ENCODE data around the gene SKA2.
"Not testable (repeated sequence)": the region's sequence is repeated elsewhere in the genome, so short reads cannot be mapped to it uniquely, and the experiment has no call there.

Gene SKA2

GRCh38 chr17:59094861-59095530 lies 60.0 kb downstream of the SKA2 start:
- DNase-seq (ENCODE audit: low read depth): peak; percentile 12

GRCh38 chr17:59093702-59094231 lies 61.2 kb downstream of the SKA2 start:
- peak; percentile 98 for DNase-seq (ENCODE audit: low read depth)

- peak; percentile 79 for DNase-seq (ENCODE audit: low read depth)
These were observed 61.8 kb downstream of the SKA2 start for GRCh38 chr17:59093145-59093701.

GRCh38 chr17:59090593-59090992 lies 64.4 kb downstream of the SKA2 start:
- DNase-seq (ENCODE audit: low read depth): not testable (repeated sequence)

GRCh38 chr17:59084154-59084553 lies 70.8 kb downstream of the SKA2 start:
- DNase-seq (ENCODE audit: low read depth): no peak

GRCh38 chr17:59074494-59074893 lies 80.5 kb downstream of the SKA2 start:
- peak; percentile 80 for DNase-seq (ENCODE audit: low read depth)

- DNase-seq (ENCODE audit: low read depth): no peak
These were observed 81.0 kb downstream of the SKA2 start for GRCh38 chr17:59073972-59074371.

- no peak for DNase-seq (ENCODE audit: low read depth)
These were observed 85.1 kb downstream of the SKA2 start for GRCh38 chr17:59069856-59070255.

- DNase-seq (ENCODE audit: low read depth): no peak
These were observed 87.2 kb downstream of the SKA2 start for GRCh38 chr17:59067756-59068155.

- DNase-seq (ENCODE audit: low read depth): no peak
These were observed 87.6 kb downstream of the SKA2 start for GRCh38 chr17:59067340-59067739.

- no peak for DNase-seq (ENCODE audit: low read depth)
These were observed 92.5 kb downstream of the SKA2 start for GRCh38 chr17:59062509-59062908.

All from amniotic epithelial cell (primary cell).